Spleen (tissue), 11 donors: Measurements from ENCODE around the gene EGLN2. TPM values are rescaled to one million over a fixed set of nuclear protein-coding genes. Genes with fewer than 3 reads are reported as not detected.

Experiments
- DNase-seq: peaks from one replicate; pipeline ENCODE4 v3.0.0-alpha.2; 2020
- H3K27ac ChIP-seq, 8 donors: fragments of 200-600 bp; sonication (generic) in 7 of 8; 1 replicate in 4 of 8; 2 replicates in 4 of 8; pipeline versions ENCODE4 v1.5.0 to v1.8.0; 2016 to 2021; ENCODE audit warnings: inconsistent platforms in 4 of 8, mild to moderate bottlenecking in 4 of 8, moderate library complexity in 1 of 8
- H3K27me3 ChIP-seq, 7 donors: fragments of 200-600 bp; sonication (generic) in 6 of 7; replicated peaks in 1 of 7; 1 replicate in 4 of 7; 2 replicates in 3 of 7; pipeline versions ENCODE4 v1.5.0 to v1.8.0; 2016 to 2021; ENCODE audit warnings: inconsistent platforms in 3 of 7, mild to moderate bottlenecking in 1 of 7
- H3K36me3 ChIP-seq, 6 donors: fragments of 200-600 bp; sonication (generic) in 5 of 6; 1 replicate in 4 of 6; 2 replicates in 2 of 6; pipeline versions ENCODE4 v1.5.0 to v1.8.0; 2016 to 2021; ENCODE audit warnings: inconsistent platforms in 2 of 6
- H3K4me1 ChIP-seq, 6 donors: fragments of 200-600 bp; sonication (generic) in 5 of 6; 1 replicate in 3 of 6; 2 replicates in 3 of 6; pipeline versions ENCODE4 v1.5.0 to v1.8.0; 2016 to 2021; ENCODE audit warnings: inconsistent platforms in 3 of 6
- H3K4me3 ChIP-seq, 8 donors: fragments of 200-600 bp; sonication (generic) in 7 of 8; 1 replicate in 4 of 8; 2 replicates in 4 of 8; pipeline versions ENCODE4 v1.5.0 to v1.8.0; 2016 to 2021; ENCODE audit warnings: inconsistent platforms in 4 of 8, mild to moderate bottlenecking in 4 of 8, moderate library complexity in 2 of 8
- H3K9me3 ChIP-seq, 8 donors: fragments of 200-600 bp; sonication (generic) in 7 of 8; 1 replicate in 4 of 8; 2 replicates in 4 of 8; pipeline versions ENCODE4 v1.5.0 to v1.8.0; 2016 to 2021; ENCODE audit warnings: inconsistent platforms in 4 of 8
- POLR2A ChIP-seq, 3 donors: fragments of 450-650 bp; IDR thresholded peaks; one replicate each; pipeline ENCODE4 v1.5.1; 2017; ENCODE audit warnings: antibody characterized with exemption in 3 of 3, mild to moderate bottlenecking in 1 of 3
- POLR2AphosphoS5 ChIP-seq, 3 donors: sonication (generic); formaldehyde crosslinking; IDR thresholded peaks; one replicate each; pipeline ENCODE4 v1.5.1; 2017; ENCODE audit warnings: antibody characterized with exemption in 3 of 3
- WGBS, 5 donors: extraction: QIAGEN DNeasy Blood & Tissue Kit in 3 of 5; methylation state at CpG; one replicate each; pipeline versions ENCODE4 v1.1.5 to v1.1.7; 2013 to 2018; 5-methylcytosine and 5-hydroxymethylcytosine counted together
- intact Hi-C: fragments of 100-400 bp; cut with DNase I; formaldehyde crosslinking; loops from one replicate; pipeline ENCODE4 v1.15.0; 2023; ENCODE audit warnings: low total_unique reads
- polyA plus RNA-seq, 3 donors: library from polyadenylated mRNA; stranded (reverse); fragments of 200-250 nt; gene quantifications; one replicate each; pipeline ENCODE4 v1.2.1, GENCODE V29; 2013
- total RNA-seq, 7 donors: library from RNA; depleted of rRNA in 3 of 7; stranded (reverse); fragments of >200 nt in 3 of 7; fragmentation: NEBNext Ultra II Directional in 4 of 7; extraction: Animal tissue kit (Norgen Biotek cat#: 25700) in 4 of 7; gene quantifications; one replicate each; pipeline versions ENCODE4 v1.1.0 to v1.2.1, GENCODE V29; 2016 to 2021
- TF ChIP-seq, protein P1 (sequence below), 11 experiments: fragments of 200-600 bp in 7 of 11; fragments of 450-650 bp in 4 of 11; sonication (generic) in 4 of 11; IDR thresholded peaks in 8 of 11; conservative IDR thresholded peaks in 3 of 11; 1 replicate in 7 of 11; 2 replicates in 4 of 11; pipeline versions ENCODE4 v1.4.0 to v1.8.0; 2016 to 2021; ENCODE audit warnings: antibody characterized with exemption in 11 of 11, inconsistent platforms in 4 of 11, mild to moderate bottlenecking in 1 of 11
- donor health status: healthy with polysubstance abuse.
- donor health status: DM: no; HTN: no; CAD: no; lungs with moderate emphysema.
- donor health status: DM: no; HTN: no; CAD: no.
- donor health status: Bipolar disorder and iron deficiency.
- donor health status: healthy.
- donor health status: DM: no; HTN: no; CAD: no.
- donor health status: DM: yes; HTN: yes; CAD: no.

EGLN2 gene
- total and polyA plus RNA-seq, 10 donors = 109 to 238 (median 163) TPM

DNA sequence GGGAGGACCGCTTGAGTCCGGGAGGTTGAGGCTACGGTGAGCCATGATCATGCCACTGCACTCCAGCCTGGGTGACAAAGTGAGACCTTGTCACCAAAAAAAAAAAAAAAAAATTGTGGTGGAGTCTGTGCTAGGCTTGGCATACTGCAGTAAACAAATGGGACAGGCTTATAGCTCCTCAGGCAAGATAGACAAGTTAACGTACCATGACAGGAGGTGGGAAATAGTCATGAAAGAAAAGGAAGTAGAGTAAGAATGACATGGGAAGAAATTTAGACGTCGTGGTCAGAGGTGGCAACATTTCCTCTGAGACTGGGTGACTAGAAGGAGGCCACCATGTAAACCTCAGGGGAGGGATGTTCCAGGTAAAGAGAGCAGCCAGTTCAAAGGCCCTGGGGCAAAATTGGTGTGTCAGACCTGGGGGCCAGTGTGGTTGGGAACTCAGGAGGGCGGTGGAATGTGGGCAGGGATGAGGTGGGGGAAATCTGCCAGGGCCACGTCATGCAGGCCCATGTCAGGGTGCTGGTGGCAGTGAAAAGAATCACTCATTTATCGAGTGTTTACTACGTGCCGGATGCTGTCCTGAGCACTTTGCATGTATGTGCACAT, 42.4 kb upstream of the EGLN2 start:
- intact Hi-C loops = loop anchor here (10.0 kb wide), 1 partner anchor 48 kb away; no protein-coding TSS in a partner anchor
- peak overlapping the region in 6 of 8 donors; percentile 27 to 84 (median 61) for H3K27ac ChIP-seq
- H3K27me3 ChIP-seq = no peaks in the 10 kb centered on the region
- no peak for DNase-seq
- no peaks in the 10 kb centered on the region for H3K9me3 ChIP-seq
- H3K36me3 ChIP-seq = peaks cover 0 to 77% (median 54%) of the 10 kb centered on the region in 6 donors
- peaks cover 47 to 99% (median 69%) of the 10 kb centered on the region in 6 donors for H3K4me1 ChIP-seq
- no peak for TF ChIP-seq POLR2A (IDR thresholded peaks at IDR 0.05)
- TF ChIP-seq, protein P1, sequence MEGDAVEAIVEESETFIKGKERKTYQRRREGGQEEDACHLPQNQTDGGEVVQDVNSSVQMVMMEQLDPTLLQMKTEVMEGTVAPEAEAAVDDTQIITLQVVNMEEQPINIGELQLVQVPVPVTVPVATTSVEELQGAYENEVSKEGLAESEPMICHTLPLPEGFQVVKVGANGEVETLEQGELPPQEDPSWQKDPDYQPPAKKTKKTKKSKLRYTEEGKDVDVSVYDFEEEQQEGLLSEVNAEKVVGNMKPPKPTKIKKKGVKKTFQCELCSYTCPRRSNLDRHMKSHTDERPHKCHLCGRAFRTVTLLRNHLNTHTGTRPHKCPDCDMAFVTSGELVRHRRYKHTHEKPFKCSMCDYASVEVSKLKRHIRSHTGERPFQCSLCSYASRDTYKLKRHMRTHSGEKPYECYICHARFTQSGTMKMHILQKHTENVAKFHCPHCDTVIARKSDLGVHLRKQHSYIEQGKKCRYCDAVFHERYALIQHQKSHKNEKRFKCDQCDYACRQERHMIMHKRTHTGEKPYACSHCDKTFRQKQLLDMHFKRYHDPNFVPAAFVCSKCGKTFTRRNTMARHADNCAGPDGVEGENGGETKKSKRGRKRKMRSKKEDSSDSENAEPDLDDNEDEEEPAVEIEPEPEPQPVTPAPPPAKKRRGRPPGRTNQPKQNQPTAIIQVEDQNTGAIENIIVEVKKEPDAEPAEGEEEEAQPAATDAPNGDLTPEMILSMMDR (IDR thresholded peaks at IDR 0.05 in 8 of 11, conservative IDR thresholded peaks at IDR 0.05 in 3 of 11) = no peak
- peak in 2 of 3 donors; percentile 7 to 15 for TF ChIP-seq POLR2AphosphoS5 (IDR thresholded peaks at IDR 0.05)
- peak overlapping the region in 2 of 8 donors; percentile 2 to 93 for H3K4me3 ChIP-seq
- 63 to 66% (median 64%) methylated on average over 10 to 11 of the region's 11 CpGs for WGBS, 5 donors

DNA sequence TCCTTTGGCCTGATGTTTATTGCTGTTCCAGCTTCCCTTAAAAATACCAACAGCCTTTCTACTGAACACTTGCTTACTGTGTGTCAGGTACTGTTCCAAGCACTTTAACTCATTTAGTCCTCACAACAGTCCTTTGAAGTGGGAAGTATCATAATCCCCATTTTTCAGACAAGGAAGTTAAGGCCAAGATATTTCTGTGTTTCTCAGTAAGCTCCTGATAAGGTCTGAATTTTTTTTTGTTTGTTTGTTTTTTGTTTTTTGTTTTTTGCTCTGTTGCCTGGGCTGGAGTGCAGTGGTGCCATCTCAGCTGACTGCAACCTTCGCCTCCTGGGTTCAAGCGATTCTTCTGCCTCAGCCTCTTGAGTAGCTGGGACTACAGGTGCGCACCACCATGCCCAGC, 40.5 kb upstream of the EGLN2 start:
- DNase-seq = no peak
- TF ChIP-seq POLR2A (IDR thresholded peaks at IDR 0.05) = no peak
- no peak for TF ChIP-seq POLR2AphosphoS5 (IDR thresholded peaks at IDR 0.05)
- TF ChIP-seq, protein P1 (IDR thresholded peaks at IDR 0.05 in 8 of 11, conservative IDR thresholded peaks at IDR 0.05 in 3 of 11) = no peak
- H3K9me3 ChIP-seq = no peaks in the 10 kb centered on the region
- H3K36me3 ChIP-seq = peaks cover 10 to 95% (median 72%) of the 10 kb centered on the region in 6 donors
- no peaks in the 10 kb centered on the region for H3K27me3 ChIP-seq
- H3K4me3 ChIP-seq = no peak overlapping the region
- peaks cover 36 to 96% (median 64%) of the 10 kb centered on the region in 6 donors for H3K4me1 ChIP-seq
- peak overlapping the region in 2 of 8 donors; percentile 13 to 49 for H3K27ac ChIP-seq
- intact Hi-C loops = loop anchor here (10.0 kb wide), 1 partner anchor 46 kb away; no protein-coding TSS in a partner anchor
- WGBS, 5 donors = 95 to 99% (median 97%) methylated on average over 3 of the region's 3 CpGs

GRCh38 chr19:40759352-40759751, 39.6 kb upstream of the EGLN2 start:
- TF ChIP-seq, protein P1 (IDR thresholded peaks at IDR 0.05 in 8 of 11, conservative IDR thresholded peaks at IDR 0.05 in 3 of 11) = no peak
- peak in 2 of 3 donors; percentile 10 to 36 for TF ChIP-seq POLR2AphosphoS5 (IDR thresholded peaks at IDR 0.05)
- TF ChIP-seq POLR2A (IDR thresholded peaks at IDR 0.05) = no peak
- H3K27ac ChIP-seq = peak overlapping the region in 4 of 8 donors; percentile 16 to 83 (median 52)
- H3K36me3 ChIP-seq = peaks cover 12 to 97% (median 81%) of the 10 kb centered on the region in 6 donors
- H3K4me1 ChIP-seq = peaks cover 29 to 95% (median 57%) of the 10 kb centered on the region in 6 donors
- no peak for DNase-seq
- intact Hi-C loops = loop anchor here (10.0 kb wide), 1 partner anchor 45 kb away; no protein-coding TSS in a partner anchor
- no peaks in the 10 kb centered on the region for H3K9me3 ChIP-seq
- no peak overlapping the region for H3K4me3 ChIP-seq
- 89 to 95% (median 93%) methylated on average over 13 of the region's 13 CpGs for WGBS, 5 donors
- H3K27me3 ChIP-seq = no peaks in the 10 kb centered on the region

- Histone ChIP-seq H3K4me1 (peaks cover 0 to 78% (median 40%) of the 10 kb centered on the region in 6 donors), H3K9me3 (no peaks in the 10 kb centered on the region), H3K27ac (peak overlapping the region; percentile 42 to 83 (median 74)), H3K36me3 (peaks cover 17 to 100% (median 92%) of the 10 kb centered on the region in 6 donors), H3K4me3 (no peak overlapping the region), H3K27me3 (no peaks in the 10 kb centered on the region)
- no peak for DNase-seq
- TF ChIP-seq, protein P1 (IDR thresholded peaks at IDR 0.05 in 8 of 11, conservative IDR thresholded peaks at IDR 0.05 in 3 of 11) = no peak
- TF ChIP-seq POLR2A (IDR thresholded peaks at IDR 0.05) = no peak
- peak in 1 of 3 donors; percentile 48 for TF ChIP-seq POLR2AphosphoS5 (IDR thresholded peaks at IDR 0.05)
- WGBS, 5 donors = 84 to 87% (median 86%) methylated on average over 17 of the region's 17 CpGs
- intact Hi-C loops = no loop called here
Measured at GRCh38 chr19:40762754-40763470, 36.1 kb upstream of the EGLN2 start.
